GM21786 (cell line): ENCODE data around the gene TMF1.

Source experiments
- ATAC-seq: cut with Tn5 transposase; IDR thresholded peaks from one replicate; pipeline ENCODE4 v1.9.1; 2021; ENCODE audit not compliant: unreplicated experiment

Gene TMF1

GRCh38 chr3:68977486-68978167 lies 74.5 kb downstream of the TMF1 start:
- ATAC-seq: no peak

- no peak for ATAC-seq
These were observed 77.4 kb downstream of the TMF1 start for GRCh38 chr3:68974711-68975110.

- ATAC-seq: no peak
These were observed 78.5 kb downstream of the TMF1 start for GRCh38 chr3:68973639-68974038.

GRCh38 chr3:68972358-68972979 lies 79.7 kb downstream of the TMF1 start:
- ATAC-seq: peak; percentile 91
